ENCODE measurements around the gene ARPC1A. TPM values are rescaled to one million over a fixed set of nuclear protein-coding genes. Genes with fewer than 3 reads are reported as not detected.
"Not testable (repeated sequence)": the region's sequence is repeated elsewhere in the genome, so short reads cannot be mapped to it uniquely, and the experiment has no call there.

Gene ARPC1A
- total RNA-seq, 6 experiments from 2014 or later, result 50.0 to 78.0 (median 63.4) TPM

DNA sequence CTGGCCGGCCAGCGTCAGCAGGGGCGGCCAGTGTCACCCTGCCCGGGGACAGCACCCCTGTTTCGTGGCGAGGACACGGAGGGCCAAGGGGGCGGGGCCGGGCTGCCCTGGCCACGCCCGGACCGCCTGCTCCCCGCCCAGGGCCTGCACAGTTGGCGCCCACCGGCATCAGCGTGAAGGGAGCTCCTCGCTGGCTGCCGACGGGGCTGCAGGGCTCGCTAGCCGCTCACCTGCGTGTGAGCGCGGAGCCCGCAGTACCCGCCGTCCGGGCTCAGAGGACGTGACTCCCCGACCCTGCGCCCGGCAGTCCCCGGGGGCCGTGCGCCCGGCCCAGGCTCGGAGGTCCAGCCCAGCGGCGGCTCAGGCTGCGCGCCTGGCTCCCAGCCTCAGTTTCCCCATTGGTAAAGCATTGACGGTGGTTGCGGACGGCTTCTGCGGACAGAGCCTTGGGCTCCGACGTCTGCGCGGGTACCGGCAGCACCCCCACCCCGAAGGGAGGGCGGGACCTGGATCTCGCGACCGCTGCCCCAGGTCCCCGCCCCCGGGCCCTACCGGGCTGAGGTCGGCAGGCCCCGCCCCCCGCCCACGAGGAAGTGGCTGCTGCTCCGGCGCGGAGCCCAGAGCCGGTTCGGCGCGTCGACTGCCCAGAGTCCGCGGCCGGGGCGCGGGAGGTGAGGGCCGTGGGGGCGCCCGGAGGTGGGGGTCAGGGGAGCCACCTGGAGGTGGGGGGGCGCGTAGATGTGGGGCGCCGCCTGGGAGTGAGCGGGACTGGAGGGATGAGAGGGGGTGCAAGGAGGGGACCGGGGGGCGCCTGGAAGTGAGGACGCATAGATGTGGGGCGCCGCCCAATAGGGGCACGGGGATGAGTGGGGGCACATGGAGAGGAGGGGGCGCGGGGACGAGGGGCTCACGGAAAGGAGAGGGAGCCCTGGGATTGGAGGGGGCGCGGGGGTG is 48.7 kb downstream of the ARPC1A start, which contains the start of gene ARPC1B:
TSS of gene ARPC1B (plus strand) at position 620 of the 954 bp plus-strand sequence. CDS start 10,985 bp downstream, outside the sequence.
- intact Hi-C loops (cut with DNase I), result no loop called here
- 0% methylated on average over 44 of the region's 95 CpGs for WGBS (ENCODE audit: insufficient coverage, low coverage, low lambda C conversion rate, missing lambda C conversion rate)
- ATAC-seq (peak; percentile 75 to 85 (median 78)), DNase-seq (peak; percentile 87 to 93 (median 90))
- Histone ChIP-seq H3K27ac (peak within 1 kb of the TSS; percentile 49 to 89 (median 72)), H3K36me3 (no peaks in the 10 kb centered on the region), H3K9me3 (no peaks in the 10 kb centered on the region), H3K4me1 (peaks cover 0 to 29% (median 3%) of the 10 kb centered on the region in 4 donors), H3K4me3 (peak within 1 kb of the TSS; percentile 80 to 86 (median 82)), H3K27me3 (no peaks in the 10 kb centered on the region)
- TF ChIP-seq, protein P1, sequence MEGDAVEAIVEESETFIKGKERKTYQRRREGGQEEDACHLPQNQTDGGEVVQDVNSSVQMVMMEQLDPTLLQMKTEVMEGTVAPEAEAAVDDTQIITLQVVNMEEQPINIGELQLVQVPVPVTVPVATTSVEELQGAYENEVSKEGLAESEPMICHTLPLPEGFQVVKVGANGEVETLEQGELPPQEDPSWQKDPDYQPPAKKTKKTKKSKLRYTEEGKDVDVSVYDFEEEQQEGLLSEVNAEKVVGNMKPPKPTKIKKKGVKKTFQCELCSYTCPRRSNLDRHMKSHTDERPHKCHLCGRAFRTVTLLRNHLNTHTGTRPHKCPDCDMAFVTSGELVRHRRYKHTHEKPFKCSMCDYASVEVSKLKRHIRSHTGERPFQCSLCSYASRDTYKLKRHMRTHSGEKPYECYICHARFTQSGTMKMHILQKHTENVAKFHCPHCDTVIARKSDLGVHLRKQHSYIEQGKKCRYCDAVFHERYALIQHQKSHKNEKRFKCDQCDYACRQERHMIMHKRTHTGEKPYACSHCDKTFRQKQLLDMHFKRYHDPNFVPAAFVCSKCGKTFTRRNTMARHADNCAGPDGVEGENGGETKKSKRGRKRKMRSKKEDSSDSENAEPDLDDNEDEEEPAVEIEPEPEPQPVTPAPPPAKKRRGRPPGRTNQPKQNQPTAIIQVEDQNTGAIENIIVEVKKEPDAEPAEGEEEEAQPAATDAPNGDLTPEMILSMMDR (IDR thresholded peaks at IDR 0.05), result no peak
- TF ChIP-seq POLR2A (IDR thresholded peaks at IDR 0.05), result peak; percentile 73

DNA sequence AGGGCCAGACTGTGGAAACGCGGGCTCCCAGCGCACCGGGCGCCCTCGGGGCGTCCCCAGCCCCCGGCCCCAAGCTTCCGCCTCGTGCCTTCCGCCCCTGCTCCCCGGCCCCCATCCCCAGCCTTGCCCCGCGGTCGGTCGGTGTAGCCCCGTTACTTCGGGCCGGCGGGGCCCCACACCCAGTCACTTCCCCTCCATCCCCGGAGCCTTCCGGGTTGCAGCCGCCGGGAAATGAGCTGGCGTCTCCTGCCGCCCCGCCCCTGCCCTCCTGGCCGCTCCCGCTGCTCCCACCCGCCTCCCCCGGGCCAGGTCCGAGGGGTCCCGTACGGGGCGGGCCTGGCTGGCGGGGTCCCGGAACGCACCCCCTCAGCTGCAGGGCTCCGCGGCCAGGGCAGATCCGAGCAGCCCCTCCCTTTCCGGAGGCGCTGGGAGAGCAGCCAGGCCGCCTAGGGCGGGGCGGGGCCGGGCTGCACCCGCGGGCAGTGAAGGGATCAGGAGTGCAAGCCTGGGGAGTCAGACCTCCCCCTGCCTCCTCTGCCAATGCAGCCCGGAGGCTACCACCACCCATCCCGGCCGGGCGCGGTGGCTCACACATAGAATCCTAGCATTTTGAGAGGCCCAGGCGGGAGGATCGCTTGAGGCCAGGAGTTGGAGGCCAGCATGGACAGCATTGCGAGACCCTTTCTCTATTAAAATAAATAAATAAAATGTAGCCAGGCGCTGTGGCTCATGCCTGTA is 49.5 kb downstream of the ARPC1A start:
- Histone ChIP-seq H3K4me1 (peaks cover 0 to 38% (median 6%) of the 10 kb centered on the region in 4 donors), H3K4me3 (peak overlapping the region; percentile 80 to 86 (median 82)), H3K27ac (peak overlapping the region; percentile 49 to 89 (median 72)), H3K27me3 (no peaks in the 10 kb centered on the region), H3K9me3 (no peaks in the 10 kb centered on the region), H3K36me3 (no peaks in the 10 kb centered on the region)
- 8% methylated on average over 8 of the region's 58 CpGs for WGBS (ENCODE audit: insufficient coverage, low coverage, low lambda C conversion rate, missing lambda C conversion rate)
- TF ChIP-seq, protein P1 (IDR thresholded peaks at IDR 0.05), result no peak
- TF ChIP-seq POLR2A (IDR thresholded peaks at IDR 0.05), result peak; percentile 41
- ATAC-seq (peak; percentile 74 to 86 (median 80)), DNase-seq (peak; percentile 88 to 89 (median 88))
- intact Hi-C loops (cut with DNase I), result no loop called here

DNA sequence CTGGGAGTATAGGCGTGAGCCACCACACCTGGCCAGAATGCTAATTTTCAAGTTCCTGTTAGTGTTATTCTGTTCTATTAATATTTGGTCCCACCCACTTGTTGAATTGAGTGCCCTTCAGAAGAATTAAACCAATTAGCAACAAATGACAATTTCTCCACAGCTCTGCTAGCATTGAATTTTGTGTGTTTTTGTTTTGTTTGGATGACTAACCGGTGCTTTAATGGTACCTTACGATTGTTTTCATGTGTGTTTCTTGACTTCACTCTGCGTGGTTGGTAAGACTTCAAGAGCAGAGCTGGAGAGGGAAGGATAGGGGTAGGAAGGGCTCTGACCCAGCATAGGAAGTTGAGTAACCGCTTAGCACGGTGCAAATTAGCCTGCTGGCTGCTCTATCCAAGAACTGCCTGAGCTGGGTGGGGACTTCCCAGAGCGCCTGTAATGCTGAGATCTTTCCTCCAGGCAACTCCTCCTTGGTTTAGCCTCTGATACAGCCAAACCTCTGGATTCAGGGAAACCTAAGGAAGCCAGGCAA is 53.4 kb downstream of the ARPC1A start:
- peak overlapping the region in 1 of 3 donors; percentile 6 for H3K4me3 ChIP-seq
- no peaks in the 10 kb centered on the region for H3K27me3 ChIP-seq
- H3K4me1 ChIP-seq, result peaks cover 0 to 50% (median 13%) of the 10 kb centered on the region in 4 donors
- 27% methylated on average over 6 of the region's 7 CpGs for WGBS (ENCODE audit: insufficient coverage, low coverage, low lambda C conversion rate, missing lambda C conversion rate)
- ATAC-seq (peak; percentile 26 to 54 (median 50)), DNase-seq (peak in 2 of 3 donors; percentile 58 to 70)
- TF ChIP-seq, protein P1 (IDR thresholded peaks at IDR 0.05), result peak in 1 of 4 donors; percentile 10
- no peak for TF ChIP-seq POLR2A (IDR thresholded peaks at IDR 0.05)
- H3K9me3 ChIP-seq, result no peaks in the 10 kb centered on the region
- no peaks in the 10 kb centered on the region for H3K36me3 ChIP-seq
- peak overlapping the region; percentile 29 to 75 (median 74) for H3K27ac ChIP-seq
- intact Hi-C loops (cut with DNase I), result no loop called here

DNA sequence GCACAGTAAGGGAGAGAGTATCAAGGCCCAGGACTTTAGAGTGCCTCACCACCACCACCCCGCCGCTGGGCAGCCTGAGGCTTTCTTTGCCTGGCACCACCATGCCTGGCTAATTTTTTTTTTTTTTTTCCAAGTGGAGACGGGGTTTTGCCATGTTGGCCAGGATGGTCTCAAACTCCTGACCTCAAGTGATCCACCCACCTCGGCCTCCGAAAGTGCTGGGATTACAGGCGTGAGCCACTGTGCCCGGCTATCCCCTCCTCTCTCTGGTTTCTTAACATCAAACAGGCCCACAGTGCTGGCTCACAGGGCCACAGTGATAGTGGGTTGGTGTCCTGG is 54.0 kb downstream of the ARPC1A start:
- H3K27me3 ChIP-seq; H3K36me3 ChIP-seq; DNase-seq; ATAC-seq; intact Hi-C loops (cut with DNase I); H3K9me3 ChIP-seq: not testable (repeated sequence)
- Histone ChIP-seq H3K4me3 (peak overlapping the region; percentile 6 to 29 (median 16)), H3K27ac (peak overlapping the region; percentile 29 to 75 (median 74)), H3K4me1 (peaks cover 0 to 46% (median 13%) of the 10 kb centered on the region in 4 donors)
- WGBS (ENCODE audit: insufficient coverage, low coverage, low lambda C conversion rate, missing lambda C conversion rate), result 46% methylated on average over 7 of the region's 7 CpGs

Data from right lobe of liver (tissue), 6 donors.